Esophagus muscularis mucosa (tissue), 4 donors: Measurements from ENCODE around the gene ATP2A3.

Experiments
- CTCF ChIP-seq, 3 experiments: fragments of 200-600 bp in 2 of 3; fragments of 450-650 bp in 1 of 3; sonication (generic) in 2 of 3; IDR thresholded peaks; one replicate each; pipeline ENCODE4 v1.5.1; 2017 to 2019; ENCODE audit warnings: antibody characterized with exemption in 3 of 3, mild to moderate bottlenecking in 2 of 3, moderate library complexity in 1 of 3
- EP300 ChIP-seq: sonication (generic); formaldehyde crosslinking; IDR thresholded peaks from one replicate; pipeline ENCODE4 v1.6.1; 2017; ENCODE audit warnings: antibody characterized with exemption
- POLR2A ChIP-seq: fragments of 450-650 bp; IDR thresholded peaks from one replicate; pipeline ENCODE4 v1.6.1; 2017; ENCODE audit warnings: antibody characterized with exemption, moderate library complexity, mild to moderate bottlenecking, low read depth
- POLR2AphosphoS5 ChIP-seq, 2 donors: sonication (generic); formaldehyde crosslinking; IDR thresholded peaks; one replicate each; pipeline ENCODE4 v1.6.1; 2017; ENCODE audit warnings: antibody characterized with exemption in 2 of 2

- TF ChIP-seq CTCF (IDR thresholded peaks at IDR 0.05) (no peak), POLR2A (no peak), EP300 (no peak), POLR2AphosphoS5 (IDR thresholded peaks at IDR 0.05) (no peak)
These were observed 66.5 kb downstream of the ATP2A3 start for GRCh38 chr17:3897731-3898130.
